ENCODE measurements around the gene MCM3.

MCM3 gene

GRCh38 chr6:52253494-52253893 is 31.0 kb downstream of the MCM3 start:
- DNase-seq (ENCODE audit: low read depth in 1 of 2, low spot score in 1 of 2) = peak in 1 of 2 donors; percentile 31

- no peak for DNase-seq (ENCODE audit: low read depth in 1 of 2, low spot score in 1 of 2)
Observed at GRCh38 chr6:52251113-52251512, 33.4 kb downstream of the MCM3 start.

DNA sequence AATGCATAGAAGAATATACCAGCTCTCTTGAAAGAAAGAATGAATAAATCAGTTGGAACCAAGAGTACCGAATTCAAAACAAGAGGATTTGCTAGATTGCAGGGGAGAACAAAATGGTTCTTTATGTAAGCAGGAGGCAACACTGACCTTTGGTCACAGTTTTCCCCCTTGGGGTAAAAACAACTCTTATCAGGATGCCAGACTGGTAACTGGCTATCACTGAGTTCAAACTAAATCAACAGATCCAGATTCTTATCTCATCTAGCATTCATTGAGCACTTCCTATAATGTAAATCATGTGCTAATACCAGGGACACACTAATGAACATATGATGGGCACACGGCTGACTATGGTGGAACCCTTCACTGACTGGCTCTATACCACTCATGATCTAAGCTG is 35.5 kb downstream of the MCM3 start:
- no peak for DNase-seq (ENCODE audit: low read depth in 1 of 2, low spot score in 1 of 2)

- DNase-seq (ENCODE audit: low read depth in 1 of 2, low spot score in 1 of 2) = no peak
Observed at GRCh38 chr6:52245425-52245824, 39.1 kb downstream of the MCM3 start.

DNA sequence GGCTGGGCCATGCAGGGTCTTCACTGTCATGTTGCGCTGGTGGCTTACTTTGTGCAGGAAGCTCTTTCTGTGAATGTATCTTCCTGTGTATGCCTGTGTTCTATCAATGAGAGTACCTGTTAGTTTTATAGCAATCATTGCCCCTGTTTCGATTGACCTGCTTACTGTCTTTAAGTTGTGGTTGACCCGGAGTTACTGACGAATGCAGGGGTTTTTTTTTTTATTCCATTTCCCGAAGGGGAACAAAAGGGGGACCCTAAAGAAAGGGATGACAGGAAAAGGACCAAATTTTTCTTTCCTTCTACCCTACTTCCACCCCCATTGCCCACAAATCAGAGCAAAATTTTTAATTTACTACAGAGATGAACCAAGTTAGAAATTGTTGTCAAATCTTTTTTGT is 40.1 kb downstream of the MCM3 start, which contains the start of gene IL17F:
TSS of gene IL17F (minus strand) at position 101 of the 400 bp plus-strand sequence. CDS start at position 30, 71 bp downstream.
- DNase-seq (ENCODE audit: low read depth in 1 of 2, low spot score in 1 of 2) = no peak

- DNase-seq (ENCODE audit: low read depth in 1 of 2, low spot score in 1 of 2) = no peak
Observed at GRCh38 chr6:52243282-52243893, 41.2 kb downstream of the MCM3 start.

- DNase-seq (ENCODE audit: low read depth in 1 of 2, low spot score in 1 of 2) = no peak
Observed at GRCh38 chr6:52241819-52242218, 42.7 kb downstream of the MCM3 start.

DNA sequence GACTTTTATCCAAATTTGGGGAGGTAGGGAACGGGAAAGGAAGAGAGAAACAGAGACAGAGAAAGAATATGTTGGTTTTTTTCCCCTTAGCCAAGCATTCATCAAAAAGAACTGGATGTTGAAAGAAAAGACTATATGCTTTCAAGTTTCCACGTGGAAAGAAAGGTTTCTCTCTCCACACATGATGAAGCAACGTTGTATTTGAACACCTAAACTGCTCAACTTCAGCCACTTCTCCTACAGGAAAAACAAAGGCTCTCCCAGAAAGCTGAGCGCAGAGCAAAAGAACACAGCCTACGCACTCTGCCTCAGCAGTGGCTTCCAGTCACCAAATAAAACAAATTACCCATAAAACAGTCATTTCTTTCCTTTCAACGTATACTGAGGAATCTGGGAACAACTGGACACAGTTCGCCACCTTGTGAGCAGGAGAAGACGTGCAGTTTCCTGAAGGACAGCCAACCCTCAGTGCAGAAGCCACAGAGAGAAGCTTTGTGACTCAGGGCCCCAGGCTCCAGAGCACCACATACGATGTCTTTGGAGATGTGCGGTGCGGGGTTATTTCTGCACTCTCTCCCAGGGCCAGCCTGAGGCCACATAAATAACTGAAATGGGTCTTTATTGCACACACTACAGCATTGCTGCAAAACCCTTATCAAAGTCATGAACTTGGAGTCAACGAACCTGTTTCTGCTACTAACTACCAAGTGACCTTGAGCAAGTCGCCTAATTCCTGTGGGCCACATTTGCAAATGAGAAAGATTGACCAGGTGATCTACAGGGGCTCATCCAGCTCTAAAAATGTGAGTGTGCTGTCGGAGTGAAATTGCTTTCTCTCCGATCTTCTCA is 50.3 kb downstream of the MCM3 start:
- peak in 1 of 2 donors; percentile 15 for DNase-seq (ENCODE audit: low read depth in 1 of 2, low spot score in 1 of 2)

- no peak for DNase-seq (ENCODE audit: low read depth in 1 of 2, low spot score in 1 of 2)
Observed at GRCh38 chr6:52233005-52233404, 51.5 kb downstream of the MCM3 start.

- DNase-seq (ENCODE audit: low read depth in 1 of 2, low spot score in 1 of 2) = peak in 1 of 2 donors; percentile 13
Observed at GRCh38 chr6:52231406-52232127, 53.0 kb downstream of the MCM3 start.

- DNase-seq (ENCODE audit: low read depth in 1 of 2, low spot score in 1 of 2) = no peak
Observed at GRCh38 chr6:52230685-52231084, 53.9 kb downstream of the MCM3 start.

GRCh38 chr6:52227495-52227894 is 57.0 kb downstream of the MCM3 start:
- DNase-seq (ENCODE audit: low read depth in 1 of 2, low spot score in 1 of 2) = peak; percentile 28 to 68

- peak in 1 of 2 donors; percentile 39 for DNase-seq (ENCODE audit: low read depth in 1 of 2, low spot score in 1 of 2)
Observed at GRCh38 chr6:52221302-52221701, 63.2 kb downstream of the MCM3 start.

- DNase-seq (ENCODE audit: low read depth in 1 of 2, low spot score in 1 of 2) = no peak
Observed at GRCh38 chr6:52217761-52218160, 66.8 kb downstream of the MCM3 start.

DNA sequence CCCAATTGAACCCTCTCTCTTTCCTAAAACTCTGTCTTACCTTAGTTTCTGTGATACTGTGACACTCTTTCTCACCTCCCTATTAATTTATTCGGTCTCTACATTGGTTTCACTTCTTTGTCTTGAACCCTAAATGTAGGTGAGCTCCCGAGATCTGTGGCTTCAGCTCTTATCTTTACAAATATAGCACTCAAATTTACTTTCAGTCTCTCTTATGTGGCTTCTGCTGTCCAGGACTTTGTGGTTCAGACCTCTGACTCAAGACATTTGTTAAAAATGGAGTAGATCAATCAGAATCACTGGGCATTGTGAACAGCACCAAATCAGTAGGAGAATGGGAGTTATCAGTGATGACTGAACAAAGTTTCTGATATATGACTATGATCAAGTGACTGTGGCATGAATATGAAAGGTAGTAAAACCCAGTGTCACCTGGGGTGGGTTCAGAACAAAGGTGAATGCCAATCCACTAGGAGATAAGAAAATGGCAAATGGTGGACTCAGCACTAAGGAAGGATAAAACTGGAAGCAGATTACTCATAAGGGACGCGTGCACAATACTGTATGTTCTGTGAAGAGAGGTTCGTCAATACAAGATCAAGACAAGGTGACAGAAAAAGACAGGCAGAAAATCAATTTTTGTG is 67.5 kb downstream of the MCM3 start:
- no peak for DNase-seq (ENCODE audit: low read depth in 1 of 2, low spot score in 1 of 2)

- no peak for DNase-seq (ENCODE audit: low read depth in 1 of 2, low spot score in 1 of 2)
Observed at GRCh38 chr6:52215787-52216186, 68.8 kb downstream of the MCM3 start.
